Chondrocyte (in vitro differentiated cells): ENCODE results near the gene ENC1. TPM values are rescaled to one million over a fixed set of nuclear protein-coding genes. Genes with fewer than 3 reads are reported as not detected.

Experiments used
- DNase-seq: peaks from one replicate; pipeline ENCODE4 v3.0.0; 2021; ENCODE audit warnings: mixed read lengths, low spot score
- H3K27ac Mint-ChIP-seq: one replicate; pipeline ENCODE4 v1.8.0; 2021; ENCODE audit warnings: mild to moderate bottlenecking, moderate library complexity, mixed read lengths; ENCODE audit not compliant: unreplicated experiment
- H3K27me3 Mint-ChIP-seq: 2 replicates; pipeline ENCODE4 v1.8.0; 2021; ENCODE audit warnings: low read depth, mixed read lengths
- H3K36me3 Mint-ChIP-seq: 2 replicates; pipeline ENCODE4 v1.8.0; 2021; ENCODE audit warnings: low read depth, mixed read lengths
- H3K4me1 Mint-ChIP-seq: 2 replicates; pipeline ENCODE4 v1.8.0; 2021; ENCODE audit warnings: low read depth, mild to moderate bottlenecking, mixed read lengths
- H3K4me3 Mint-ChIP-seq: one replicate; pipeline ENCODE4 v1.8.0; 2021; ENCODE audit warnings: mild to moderate bottlenecking, moderate library complexity, mixed read lengths; ENCODE audit not compliant: unreplicated experiment
- H3K9me3 Mint-ChIP-seq: 2 replicates; pipeline ENCODE4 v1.8.0; 2021; ENCODE audit warnings: low read depth, mixed read lengths
- total RNA-seq: library from RNA; stranded (reverse); gene quantifications from 3 replicates; pipeline ENCODE4 v1.2.1, GENCODE V29; 2021
- TF ChIP-seq, protein P1 (sequence below): fragments of 200-600 bp; sonication (generic); IDR thresholded peaks from 2 replicates; pipeline ENCODE4 v1.5.0; 2021; ENCODE audit warnings: antibody characterized with exemption, mild to moderate bottlenecking, moderate library complexity

ENC1 gene
- total RNA-seq, 1 donor from 2014 or later, result 51.1 TPM

- Mint-ChIP-seq H3K36me3 (no peaks in the 10 kb centered on the region), H3K27ac (no peak overlapping the region), H3K27me3 (no peaks in the 10 kb centered on the region), H3K4me3 (no peak overlapping the region), H3K9me3 (no peaks in the 10 kb centered on the region), H3K4me1 (peaks cover 26% of the 10 kb centered on the region)
- DNase-seq, result no peak
- TF ChIP-seq, protein P1, sequence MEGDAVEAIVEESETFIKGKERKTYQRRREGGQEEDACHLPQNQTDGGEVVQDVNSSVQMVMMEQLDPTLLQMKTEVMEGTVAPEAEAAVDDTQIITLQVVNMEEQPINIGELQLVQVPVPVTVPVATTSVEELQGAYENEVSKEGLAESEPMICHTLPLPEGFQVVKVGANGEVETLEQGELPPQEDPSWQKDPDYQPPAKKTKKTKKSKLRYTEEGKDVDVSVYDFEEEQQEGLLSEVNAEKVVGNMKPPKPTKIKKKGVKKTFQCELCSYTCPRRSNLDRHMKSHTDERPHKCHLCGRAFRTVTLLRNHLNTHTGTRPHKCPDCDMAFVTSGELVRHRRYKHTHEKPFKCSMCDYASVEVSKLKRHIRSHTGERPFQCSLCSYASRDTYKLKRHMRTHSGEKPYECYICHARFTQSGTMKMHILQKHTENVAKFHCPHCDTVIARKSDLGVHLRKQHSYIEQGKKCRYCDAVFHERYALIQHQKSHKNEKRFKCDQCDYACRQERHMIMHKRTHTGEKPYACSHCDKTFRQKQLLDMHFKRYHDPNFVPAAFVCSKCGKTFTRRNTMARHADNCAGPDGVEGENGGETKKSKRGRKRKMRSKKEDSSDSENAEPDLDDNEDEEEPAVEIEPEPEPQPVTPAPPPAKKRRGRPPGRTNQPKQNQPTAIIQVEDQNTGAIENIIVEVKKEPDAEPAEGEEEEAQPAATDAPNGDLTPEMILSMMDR, result no peak
Measured at GRCh38 chr5:74649421-74649973, 9.0 kb upstream of the ENC1 start.

DNA sequence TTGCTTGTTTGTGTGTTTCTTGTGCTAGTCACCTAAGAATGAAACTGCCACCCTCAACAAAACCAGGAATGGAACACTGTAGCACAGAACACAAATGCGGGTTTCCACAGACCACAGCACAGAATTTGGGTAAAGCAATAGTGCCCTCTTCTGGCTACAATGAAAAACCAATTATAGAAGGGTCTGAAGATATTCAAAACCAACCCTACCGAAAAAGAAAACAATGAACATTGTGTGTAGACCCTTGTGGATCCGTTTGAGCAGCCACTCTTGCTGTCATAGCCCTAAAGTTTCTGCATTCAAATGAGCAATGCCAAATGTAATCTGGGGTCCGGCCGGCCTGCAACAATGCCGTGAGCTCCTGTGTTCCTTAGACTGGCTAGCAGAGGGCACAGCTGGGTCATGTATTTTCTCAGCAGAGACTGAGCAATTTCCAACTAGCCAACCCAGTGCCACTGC lies 8.3 kb upstream of the ENC1 start:
- no peaks in the 10 kb centered on the region for H3K27me3 Mint-ChIP-seq
- H3K9me3 Mint-ChIP-seq, result no peaks in the 10 kb centered on the region
- no peak for DNase-seq
- TF ChIP-seq, protein P1, result peak; percentile 95
- H3K36me3 Mint-ChIP-seq, result no peaks in the 10 kb centered on the region
- peaks cover 26% of the 10 kb centered on the region for H3K4me1 Mint-ChIP-seq
- H3K4me3 Mint-ChIP-seq, result no peak overlapping the region
- H3K27ac Mint-ChIP-seq, result no peak overlapping the region

DNA sequence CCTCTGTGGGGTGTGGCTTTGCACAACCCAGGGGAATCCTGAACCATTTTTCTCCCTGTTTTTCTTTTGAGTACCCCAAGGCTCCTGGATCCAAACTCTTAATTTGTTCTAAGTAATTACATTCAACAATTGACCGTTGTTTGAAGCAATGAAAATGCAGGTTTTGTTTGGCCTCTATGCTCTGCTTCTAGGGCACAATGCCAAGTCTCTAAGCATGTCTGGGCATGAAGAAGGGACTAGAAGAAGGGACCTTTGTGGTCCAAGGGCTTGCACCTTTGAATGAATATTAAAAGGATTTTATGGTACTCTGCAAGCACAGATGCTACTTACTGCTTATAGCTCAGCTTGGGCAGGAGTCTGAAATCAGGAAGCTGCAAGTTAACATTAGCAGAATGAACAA lies 6.6 kb upstream of the ENC1 start:
- H3K27ac Mint-ChIP-seq, result no peak overlapping the region
- no peaks in the 10 kb centered on the region for H3K27me3 Mint-ChIP-seq
- TF ChIP-seq, protein P1, result no peak
- no peaks in the 10 kb centered on the region for H3K9me3 Mint-ChIP-seq
- H3K4me1 Mint-ChIP-seq, result peaks cover 38% of the 10 kb centered on the region
- H3K36me3 Mint-ChIP-seq, result no peaks in the 10 kb centered on the region
- no peak overlapping the region for H3K4me3 Mint-ChIP-seq
- no peak for DNase-seq

DNA sequence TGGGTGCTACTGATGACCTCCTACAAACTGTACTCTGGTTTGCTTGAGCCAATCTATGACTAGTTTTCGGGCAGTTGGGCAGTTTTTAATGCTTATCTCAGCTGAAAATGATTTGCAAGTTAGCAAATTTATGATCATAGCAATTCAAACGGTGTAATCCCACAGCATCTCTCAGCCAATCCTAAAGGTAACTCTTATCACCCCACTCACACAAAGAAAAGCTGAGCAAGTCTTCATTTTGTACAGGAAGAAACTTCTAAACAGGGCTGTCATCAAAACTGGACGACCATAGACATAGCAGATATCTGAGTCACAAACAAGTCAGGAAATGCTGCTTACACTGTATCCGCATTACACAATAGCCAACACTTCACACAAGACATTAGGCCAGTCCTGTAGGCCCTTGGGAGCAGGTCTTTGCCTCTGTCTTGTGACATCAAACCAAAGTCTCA lies 2.6 kb upstream of the ENC1 start:
- Mint-ChIP-seq H3K27me3 (no peaks in the 10 kb centered on the region), H3K4me3 (no peak overlapping the region), H3K27ac (peak overlapping the region; percentile 65), H3K9me3 (no peaks in the 10 kb centered on the region), H3K36me3 (no peaks in the 10 kb centered on the region), H3K4me1 (peaks cover 46% of the 10 kb centered on the region)
- TF ChIP-seq, protein P1, result no peak
- DNase-seq, result no peak

DNA sequence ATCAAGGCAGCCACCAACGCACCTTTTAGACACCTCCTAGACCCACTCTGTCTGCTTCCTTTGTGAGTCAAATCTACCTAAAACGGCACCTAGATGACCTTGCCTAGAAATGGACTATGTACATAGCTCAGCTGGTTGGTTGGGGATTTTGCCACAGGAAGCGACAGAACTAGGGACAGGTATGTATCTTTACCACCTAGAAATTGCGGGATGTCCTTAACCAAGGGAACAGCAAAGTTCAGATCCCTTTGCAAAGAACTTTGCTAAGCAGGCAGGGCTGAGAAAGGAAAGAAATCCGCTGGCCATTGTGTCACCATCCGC lies 2.0 kb upstream of the ENC1 start:
- TF ChIP-seq, protein P1, result no peak
- no peak for DNase-seq
- H3K4me3 Mint-ChIP-seq, result no peak overlapping the region
- H3K4me1 Mint-ChIP-seq, result peaks cover 50% of the 10 kb centered on the region
- no peaks in the 10 kb centered on the region for H3K36me3 Mint-ChIP-seq
- H3K27me3 Mint-ChIP-seq, result no peaks in the 10 kb centered on the region
- H3K9me3 Mint-ChIP-seq, result no peaks in the 10 kb centered on the region
- H3K27ac Mint-ChIP-seq, result no peak overlapping the region
